ENCODE data around the gene RAB27B. TPM values are rescaled to one million over a fixed set of nuclear protein-coding genes. Genes with fewer than 3 reads are reported as not detected.

Gene RAB27B
- total RNA-seq, 1 experiment from 2014 or later = 13.2 TPM

DNA sequence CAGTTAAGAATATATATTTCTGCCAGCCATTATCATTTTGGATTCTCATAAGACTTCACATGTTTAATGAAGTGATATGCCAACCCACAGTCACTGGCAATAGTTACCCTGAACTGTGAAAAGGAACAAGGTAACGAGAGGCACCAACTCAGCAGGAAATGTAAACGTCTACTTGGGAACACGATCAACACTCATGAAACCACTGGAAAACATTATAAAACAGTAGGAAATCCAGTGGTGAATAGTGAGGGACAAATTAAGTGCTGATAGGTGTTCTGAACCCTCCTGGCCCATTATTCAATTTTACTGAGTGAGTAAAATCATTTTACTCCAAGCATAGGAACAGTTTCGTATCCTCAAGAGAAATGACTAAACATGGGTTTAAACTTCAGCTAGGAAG lies 113.9 kb downstream of the RAB27B start:
- Histone ChIP-seq H3K4me2 (ENCODE audit: low read length) (no peak overlapping the region), H3F3A (ENCODE audit: low read length, unreplicated experiment) (peaks cover 3% of the 10 kb centered on the region), H3K9me2 (replicated peaks; ENCODE audit: low read length) (no peaks in the 10 kb centered on the region), H3K27me3 (ENCODE audit: low read length) (no peaks in the 10 kb centered on the region), H3K79me2 (ENCODE audit: low read length) (no peaks in the 10 kb centered on the region), H3K4me3 (ENCODE audit: low read length) (no peak overlapping the region), H3K27ac (ENCODE audit: low read length) (no peak overlapping the region), H3K4me1 (ENCODE audit: insufficient read depth, low read length) (peaks cover 14% of the 10 kb centered on the region), H3K9ac (ENCODE audit: low read length) (no peak overlapping the region), H3K9me3 (ENCODE audit: low read length) (no peaks in the 10 kb centered on the region), H2AFZ (ENCODE audit: low read length) (no peak overlapping the region), H4K20me1 (ENCODE audit: low read length) (no peaks in the 10 kb centered on the region), H3K36me3 (ENCODE audit: low read depth, low read length) (no peaks in the 10 kb centered on the region)
- POLR2A ChIA-PET (ENCODE audit: unreplicated experiment) = no interaction called here
- ATAC-seq (no peak), DNase-seq (no peak)
- TF ChIP-seq EZH2phosphoT487 (IDR thresholded peaks at IDR 0.05; ENCODE audit: borderline replicate concordance, low read length) = no peak
- TF ChIP-seq EZH2 (IDR thresholded peaks at IDR 0.05; ENCODE audit: low read length, unreplicated experiment) = no peak
- TF ChIP-seq, protein P1, sequence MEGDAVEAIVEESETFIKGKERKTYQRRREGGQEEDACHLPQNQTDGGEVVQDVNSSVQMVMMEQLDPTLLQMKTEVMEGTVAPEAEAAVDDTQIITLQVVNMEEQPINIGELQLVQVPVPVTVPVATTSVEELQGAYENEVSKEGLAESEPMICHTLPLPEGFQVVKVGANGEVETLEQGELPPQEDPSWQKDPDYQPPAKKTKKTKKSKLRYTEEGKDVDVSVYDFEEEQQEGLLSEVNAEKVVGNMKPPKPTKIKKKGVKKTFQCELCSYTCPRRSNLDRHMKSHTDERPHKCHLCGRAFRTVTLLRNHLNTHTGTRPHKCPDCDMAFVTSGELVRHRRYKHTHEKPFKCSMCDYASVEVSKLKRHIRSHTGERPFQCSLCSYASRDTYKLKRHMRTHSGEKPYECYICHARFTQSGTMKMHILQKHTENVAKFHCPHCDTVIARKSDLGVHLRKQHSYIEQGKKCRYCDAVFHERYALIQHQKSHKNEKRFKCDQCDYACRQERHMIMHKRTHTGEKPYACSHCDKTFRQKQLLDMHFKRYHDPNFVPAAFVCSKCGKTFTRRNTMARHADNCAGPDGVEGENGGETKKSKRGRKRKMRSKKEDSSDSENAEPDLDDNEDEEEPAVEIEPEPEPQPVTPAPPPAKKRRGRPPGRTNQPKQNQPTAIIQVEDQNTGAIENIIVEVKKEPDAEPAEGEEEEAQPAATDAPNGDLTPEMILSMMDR (conservative IDR thresholded peaks at IDR 0.05; ENCODE audit: low read depth, low read length) = no peak
- no TSS peak for BruUV-seq (replicated peaks)
- intact Hi-C loops (cut with micrococcal nuclease) = no loop called here
- CTCF ChIA-PET = no interaction called here

GRCh38 chr18:54942569-54942968 lies 114.3 kb downstream of the RAB27B start:
- no peaks in the 10 kb centered on the region for H4K20me1 ChIP-seq (ENCODE audit: low read length)
- no peak overlapping the region for H3K4me3 ChIP-seq (ENCODE audit: low read length)
- no peak overlapping the region for H2AFZ ChIP-seq (ENCODE audit: low read length)
- no peak for ATAC-seq
- no peaks in the 10 kb centered on the region for H3K79me2 ChIP-seq (ENCODE audit: low read length)
- ChIA-PET POLR2A (ENCODE audit: unreplicated experiment) (no interaction called here), CTCF (no interaction called here)
- no TSS peak for BruUV-seq (replicated peaks)
- no peaks in the 10 kb centered on the region for H3K36me3 ChIP-seq (ENCODE audit: low read depth, low read length)
- H3K4me2 ChIP-seq (ENCODE audit: low read length) = no peak overlapping the region
- H3K4me1 ChIP-seq (ENCODE audit: insufficient read depth, low read length) = peaks cover 18% of the 10 kb centered on the region
- no peak overlapping the region for H3K9ac ChIP-seq (ENCODE audit: low read length)
- no peak overlapping the region for H3K27ac ChIP-seq (ENCODE audit: low read length)
- intact Hi-C loops (cut with micrococcal nuclease) = no loop called here
- H3K9me3 ChIP-seq (ENCODE audit: low read length) = no peaks in the 10 kb centered on the region
- no peaks in the 10 kb centered on the region for H3K9me2 ChIP-seq (replicated peaks; ENCODE audit: low read length)
- peaks cover 3% of the 10 kb centered on the region for H3F3A ChIP-seq (ENCODE audit: low read length, unreplicated experiment)
- TF ChIP-seq EZH2phosphoT487 (IDR thresholded peaks at IDR 0.05; ENCODE audit: borderline replicate concordance, low read length) = no peak
- TF ChIP-seq EZH2 (IDR thresholded peaks at IDR 0.05; ENCODE audit: low read length, unreplicated experiment) = no peak
- TF ChIP-seq, protein P1 (conservative IDR thresholded peaks at IDR 0.05; ENCODE audit: low read depth, low read length) = no peak
- no peaks in the 10 kb centered on the region for H3K27me3 ChIP-seq (ENCODE audit: low read length)
- DNase-seq = no peak

Other genes starting within 250 kb of the RAB27B start
- gene DYNAP, start 237.2 kb upstream of the RAB27B start, total RNA-seq (2014; rRNA removed) = not detected in 2 replicates
- 2.6 and 3.1 TPM in 2 replicates for gene CCDC68, start 131.0 kb downstream of the RAB27B start, total RNA-seq (2014; rRNA removed)